Parathyroid adenoma (tissue), 2 donors: ENCODE data around the gene NRP2.

ENCODE experiments used
- H2AFZ ChIP-seq: fragments of 300-600 bp; sonication (generic); one replicate; pipeline ENCODE4 v1.7.0; 2017; ENCODE audit warnings: antibody characterized with exemption, mild to moderate bottlenecking
- H3K27ac ChIP-seq: fragments of 300-600 bp; sonication (generic); one replicate; pipeline ENCODE4 v1.7.0; 2017
- H3K27me3 ChIP-seq: fragments of 300-600 bp; sonication (generic); one replicate; pipeline ENCODE4 v1.7.0; 2017; ENCODE audit warnings: low read length; ENCODE audit not compliant: control insufficient read depth, insufficient read depth
- H3K36me3 ChIP-seq: fragments of 300-600 bp; sonication (generic); one replicate; pipeline ENCODE4 v1.7.0; 2017; ENCODE audit warnings: low read length; ENCODE audit not compliant: control insufficient read depth, insufficient read depth
- H3K4me1 ChIP-seq: fragments of 300-600 bp; sonication (generic); one replicate; pipeline ENCODE4 v1.7.0; 2017; ENCODE audit warnings: control low read depth
- H3K4me2 ChIP-seq: fragments of 300-600 bp; sonication (generic); one replicate; pipeline ENCODE4 v1.7.0; 2017; ENCODE audit warnings: low read length
- H3K4me3 ChIP-seq: fragments of 300-600 bp; sonication (generic); one replicate; pipeline ENCODE4 v1.7.0; 2017; ENCODE audit warnings: low read depth, low read length
- H3K79me2 ChIP-seq: fragments of 300-600 bp; sonication (generic); one replicate; pipeline ENCODE4 v1.7.0; 2017; ENCODE audit warnings: control low read depth
- H3K9ac ChIP-seq: fragments of 300-600 bp; sonication (generic); one replicate; pipeline ENCODE4 v1.7.0; 2017; ENCODE audit warnings: mild to moderate bottlenecking
- H3K9me3 ChIP-seq: fragments of 300-600 bp; sonication (generic); one replicate; pipeline ENCODE4 v1.7.0; 2017; ENCODE audit warnings: low read length; ENCODE audit not compliant: control insufficient read depth
- CTCF ChIP-seq: fragments of 300-600 bp; sonication (generic); IDR thresholded peaks from one replicate; pipeline ENCODE4 v1.7.0; 2017; ENCODE audit warnings: antibody characterized with exemption, mild to moderate bottlenecking
- donor health status: primary hyperparathyroidism.

The NRP2 gene

GRCh38 chr2:205725059-205725458 is 42.8 kb downstream of the NRP2 start:
- Histone ChIP-seq H3K4me3 (no peak overlapping the region), H2AFZ (no peak overlapping the region), H3K4me1 (no peaks in the 10 kb centered on the region), H3K27ac (no peak overlapping the region), H3K27me3 (no peaks in the 10 kb centered on the region), H3K36me3 (no peaks in the 10 kb centered on the region), H3K79me2 (no peaks in the 10 kb centered on the region), H3K9me3 (no peaks in the 10 kb centered on the region), H3K9ac (no peak overlapping the region), H3K4me2 (no peak overlapping the region)
- TF ChIP-seq CTCF: no peak

GRCh38 chr2:205726506-205726905 is 44.2 kb downstream of the NRP2 start:
- Histone ChIP-seq H3K27ac (no peak overlapping the region), H3K4me2 (no peak overlapping the region), H3K27me3 (no peaks in the 10 kb centered on the region), H2AFZ (no peak overlapping the region), H3K4me1 (no peaks in the 10 kb centered on the region), H3K36me3 (no peaks in the 10 kb centered on the region), H3K9me3 (no peaks in the 10 kb centered on the region), H3K79me2 (no peaks in the 10 kb centered on the region), H3K4me3 (no peak overlapping the region), H3K9ac (no peak overlapping the region)
- no peak for TF ChIP-seq CTCF

- Histone ChIP-seq H3K27me3 (no peaks in the 10 kb centered on the region), H3K4me3 (no peak overlapping the region), H3K36me3 (no peaks in the 10 kb centered on the region), H3K4me1 (no peaks in the 10 kb centered on the region), H3K9me3 (no peaks in the 10 kb centered on the region), H3K27ac (no peak overlapping the region), H3K79me2 (no peaks in the 10 kb centered on the region), H3K4me2 (no peak overlapping the region), H3K9ac (no peak overlapping the region), H2AFZ (no peak overlapping the region)
- TF ChIP-seq CTCF: no peak
Measured at GRCh38 chr2:205727174-205727573, 44.9 kb downstream of the NRP2 start.

- H3K27ac ChIP-seq: no peak overlapping the region
Measured at GRCh38 chr2:205728366-205728765, 46.1 kb downstream of the NRP2 start.

More at GRCh38 chr2:205728366-205728765, 46.1 kb downstream of the NRP2 start:
- no peak overlapping the region for H3K9ac ChIP-seq
- no peaks in the 10 kb centered on the region for H3K9me3 ChIP-seq
- TF ChIP-seq CTCF: no peak
- H3K79me2 ChIP-seq: no peaks in the 10 kb centered on the region
- H3K4me2 ChIP-seq: no peak overlapping the region
- H3K4me1 ChIP-seq: no peaks in the 10 kb centered on the region
- no peak overlapping the region for H3K4me3 ChIP-seq
- H3K36me3 ChIP-seq: no peaks in the 10 kb centered on the region
- no peak overlapping the region for H2AFZ ChIP-seq
- H3K27me3 ChIP-seq: no peaks in the 10 kb centered on the region
